Inferior parietal cortex (tissue), 1 donor: Measurements from ENCODE around the gene TNIK.

Experiments
- DNase-seq: peaks from one replicate; pipeline ENCODE4 v3.0.0-alpha.2; 2016; ENCODE audit errors: extremely low spot score

Gene TNIK

GRCh38 chr3:171090321-171090720, 369.9 kb downstream of the TNIK start:
- DNase-seq, result no peak

DNA sequence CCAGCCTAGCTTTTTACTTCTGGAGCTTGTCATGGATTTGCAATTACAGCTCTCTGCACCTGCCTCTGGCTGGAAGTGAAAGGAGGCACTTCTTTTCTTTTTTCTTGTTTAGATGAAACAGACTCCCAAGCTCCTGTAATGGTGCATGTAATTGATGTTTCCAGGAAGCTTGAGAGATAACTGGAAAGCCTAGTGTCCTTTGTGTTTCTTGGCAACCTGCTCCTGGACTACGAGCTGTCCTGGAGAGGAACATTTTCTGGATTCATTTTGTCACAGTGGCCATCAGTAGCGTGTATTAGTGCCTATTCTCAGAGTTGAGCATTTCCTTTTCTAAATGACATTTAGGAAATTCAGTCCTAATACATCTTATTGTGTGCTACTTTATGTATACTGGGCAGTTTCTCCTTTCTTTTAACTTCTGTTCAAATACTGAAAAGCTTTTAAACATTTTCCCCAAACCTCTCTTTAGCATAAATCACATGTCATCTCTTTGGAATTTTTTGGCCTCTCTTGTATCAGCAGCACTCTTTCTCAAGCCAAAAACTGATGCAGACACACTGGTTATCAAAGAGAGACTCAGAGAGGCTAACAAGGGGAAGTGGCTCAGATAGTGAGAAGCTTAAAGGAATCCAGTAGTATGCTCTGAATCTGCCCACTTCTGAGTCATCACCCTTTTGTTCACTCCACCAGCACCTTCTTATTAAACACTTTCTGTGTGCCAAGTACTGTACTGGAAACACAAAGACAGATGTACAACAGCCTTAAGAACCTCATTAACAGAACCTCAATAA, 371.0 kb downstream of the TNIK start:
- DNase-seq, result peak; percentile 11

GRCh38 chr3:171088496-171088895, 371.7 kb downstream of the TNIK start:
- DNase-seq, result no peak

DNA sequence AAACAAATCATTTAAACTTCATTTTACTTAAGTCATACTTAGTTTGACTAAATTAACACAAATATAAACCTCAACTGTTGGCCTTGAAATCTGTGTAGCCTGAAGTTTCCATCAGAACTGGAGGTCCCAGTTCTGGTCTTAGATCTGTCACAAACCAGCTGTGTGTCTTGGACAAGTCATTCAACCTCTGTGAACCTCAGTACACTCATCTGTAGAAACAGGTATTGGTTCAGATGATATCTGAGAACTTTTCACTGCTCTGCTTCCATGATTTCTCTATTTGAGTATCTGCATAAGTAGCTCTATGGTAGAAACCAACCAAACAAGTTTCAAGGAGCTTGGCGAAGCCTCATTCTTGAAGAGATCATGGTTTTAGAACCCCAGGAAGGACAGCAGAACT, 373.3 kb downstream of the TNIK start:
- DNase-seq, result no peak

DNA sequence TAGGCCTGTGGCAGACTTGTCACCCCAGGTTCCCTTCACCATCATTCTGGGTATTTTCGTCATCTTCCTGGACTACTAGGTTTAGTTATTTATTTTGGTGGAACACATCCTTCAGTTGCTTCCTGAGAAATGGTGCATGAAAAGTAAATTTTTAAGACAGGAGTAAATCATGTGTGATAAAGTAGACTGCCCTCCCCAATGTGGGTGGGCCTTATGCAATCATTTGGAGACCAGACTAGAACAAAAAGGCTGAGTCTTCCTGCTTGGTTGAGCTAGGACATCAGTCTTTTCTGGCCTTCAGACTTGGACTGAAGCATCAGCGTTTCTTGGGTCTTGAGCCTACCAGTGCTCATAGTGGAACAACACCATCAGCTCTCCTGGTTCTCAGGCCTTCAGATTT, 382.9 kb downstream of the TNIK start:
- no peak for DNase-seq

GRCh38 chr3:171072432-171072831, 387.8 kb downstream of the TNIK start:
- DNase-seq, result no peak

DNA sequence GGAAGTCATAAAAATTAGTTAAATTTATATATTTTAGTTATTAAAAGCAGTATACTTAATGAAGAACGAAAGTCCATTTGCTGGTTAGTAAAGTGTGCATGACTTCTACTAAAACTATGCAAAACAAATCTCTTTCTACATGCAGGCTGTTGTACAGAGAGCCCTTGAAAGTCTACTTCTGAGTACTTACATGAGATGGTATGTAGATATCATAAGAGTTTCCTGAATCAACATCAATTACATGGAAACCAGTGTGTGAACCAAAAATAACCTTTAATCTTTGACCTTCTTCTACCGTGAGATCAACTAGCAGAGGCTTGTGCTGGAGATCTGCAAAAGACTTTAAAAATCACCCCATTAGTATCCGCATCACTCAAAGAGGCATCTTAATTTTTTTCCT, 391.5 kb downstream of the TNIK start:
- no peak for DNase-seq

- DNase-seq, result no peak
Observed at GRCh38 chr3:171066206-171066605, 394.0 kb downstream of the TNIK start.

DNA sequence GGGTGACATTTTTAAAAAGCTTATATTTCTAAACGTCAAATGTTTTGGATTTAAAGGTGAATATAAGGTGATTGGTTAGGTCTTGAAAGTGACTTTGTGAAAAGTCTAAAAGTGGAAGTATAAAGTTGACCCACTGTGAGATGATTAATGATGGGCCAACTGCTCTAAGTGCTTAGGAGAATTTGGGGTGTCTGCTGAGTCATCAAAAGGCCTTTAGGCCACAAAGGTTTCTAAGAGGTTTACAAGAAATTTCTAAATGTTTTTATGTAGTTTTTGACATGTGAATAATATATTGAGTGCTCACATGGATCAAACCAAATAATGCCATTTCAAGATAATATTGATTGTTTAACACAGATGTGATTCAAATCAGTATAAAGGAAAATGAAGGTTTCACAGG, 394.5 kb downstream of the TNIK start:
- no peak for DNase-seq

GRCh38 chr3:171064461-171064860, 395.7 kb downstream of the TNIK start:
- no peak for DNase-seq

DNA sequence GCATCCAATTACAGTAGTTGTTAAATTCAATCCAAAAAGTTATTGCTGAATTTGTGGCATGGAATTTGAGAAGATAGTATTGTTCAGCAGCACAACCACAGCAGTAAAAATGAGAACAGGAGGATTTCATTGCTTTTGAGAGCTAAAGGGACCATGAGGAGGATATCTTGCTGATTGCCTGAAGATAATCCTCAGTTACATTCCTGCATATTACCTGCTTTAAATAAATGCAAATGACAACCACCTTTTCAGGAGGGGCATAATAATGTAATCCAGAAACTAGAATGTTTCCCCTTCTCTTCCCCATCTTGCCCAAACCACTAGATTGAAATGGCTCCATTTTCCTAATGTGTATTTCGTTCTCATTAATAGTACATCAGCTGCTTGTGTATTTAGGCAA, 398.5 kb downstream of the TNIK start:
- no peak for DNase-seq

- no peak for DNase-seq
Observed at GRCh38 chr3:171059978-171060377, 400.2 kb downstream of the TNIK start.

GRCh38 chr3:171058873-171059603, 401.2 kb downstream of the TNIK start:
- no peak for DNase-seq

GRCh38 chr3:171058058-171058457, 402.1 kb downstream of the TNIK start:
- no peak for DNase-seq

GRCh38 chr3:171057072-171057471, 403.1 kb downstream of the TNIK start:
- no peak for DNase-seq

DNA sequence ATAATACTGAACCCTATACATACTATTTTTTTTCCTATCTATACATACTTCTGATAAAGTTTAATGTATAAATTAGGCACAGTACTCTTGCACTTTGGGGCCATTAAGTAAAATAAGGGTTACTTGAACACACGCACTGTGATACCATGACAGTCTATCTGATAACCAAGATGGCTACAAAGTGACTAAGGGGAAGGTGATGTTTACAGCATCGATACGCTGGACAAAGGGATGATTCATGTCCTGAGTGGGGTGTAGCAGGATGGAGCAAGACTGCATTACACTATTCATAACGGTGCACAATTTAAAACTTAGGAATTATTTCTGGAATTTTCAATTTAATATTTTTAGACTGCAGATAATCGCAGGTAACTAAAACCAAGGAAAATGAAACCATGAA, 403.7 kb downstream of the TNIK start:
- no peak for DNase-seq

- DNase-seq, result no peak
Observed at GRCh38 chr3:171055336-171056178, 404.6 kb downstream of the TNIK start.

GRCh38 chr3:171054921-171055320, 405.3 kb downstream of the TNIK start:
- no peak for DNase-seq

- DNase-seq, result no peak
Observed at GRCh38 chr3:171054231-171054630, 406.0 kb downstream of the TNIK start.

- peak; percentile 57 for DNase-seq
Observed at GRCh38 chr3:171049861-171050444, 410.3 kb downstream of the TNIK start.

DNA sequence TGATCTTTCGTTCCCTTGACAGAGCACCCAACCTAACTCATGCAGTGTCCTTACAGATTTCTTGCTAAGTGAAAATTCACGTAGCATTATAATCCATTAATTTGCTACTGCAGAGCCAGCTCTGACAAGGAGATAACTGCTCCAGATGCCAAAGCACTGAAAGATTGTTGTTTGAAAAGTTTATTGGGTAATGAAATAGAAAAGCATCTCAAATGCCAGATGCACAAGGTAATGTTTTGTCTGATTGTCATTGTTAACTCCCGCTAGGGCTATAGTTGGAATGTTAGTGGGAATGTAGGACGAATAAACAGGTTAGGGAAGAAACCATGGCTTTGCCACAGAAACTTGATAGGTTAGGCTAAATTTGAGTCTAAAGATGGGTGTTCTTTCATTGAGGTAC, 413.4 kb downstream of the TNIK start:
- DNase-seq, result no peak
